K562 (cell line): ENCODE results near the gene SLC16A4. TPM values are rescaled to one million over a fixed set of nuclear protein-coding genes. Genes with fewer than 3 reads are reported as not detected.

Experiments
- ARID3B ChIP-seq: fragments of 250-450 bp; sonication (Bioruptor Pico); IDR thresholded peaks from 2 replicates; pipeline ENCODE4 v1.4.0; 2020; ENCODE audit warnings: borderline replicate concordance
- C11orf30 ChIP-seq: fragments of 450-650 bp; IDR thresholded peaks from 2 replicates; pipeline ENCODE4 v1.6.1; 2016; ENCODE audit warnings: low read depth, mild to moderate bottlenecking
- CBFA2T3 ChIP-seq: fragments of 450-650 bp; IDR thresholded peaks from 2 replicates; pipeline ENCODE4 v1.6.1; 2017
- CCNT2 ChIP-seq: IDR thresholded peaks from 2 replicates; pipeline ENCODE4 v1.6.1; 2011; ENCODE audit warnings: borderline replicate concordance, low read depth, mild to moderate bottlenecking, moderate library complexity, mixed read lengths, low read length; ENCODE audit not compliant: insufficient read length; ENCODE audit errors: extremely low read depth
- CHCHD3 ChIP-seq: fragments of 250-450 bp; sonication (Bioruptor Pico); IDR thresholded peaks from 2 replicates; pipeline ENCODE4 v2.1.2; 2022; ENCODE audit warnings: mild to moderate bottlenecking
- FOXK2 ChIP-seq, 2 experiments: fragments of 450-650 bp; IDR thresholded peaks in 1 of 2; conservative IDR thresholded peaks in 1 of 2; 2 replicates each; pipeline ENCODE4 v1.6.1; 2016; ENCODE audit warnings: low read depth in 2 of 2, mild to moderate bottlenecking in 1 of 2
- POU5F1 ChIP-seq: fragments of 150-350 bp; IDR thresholded peaks from 2 replicates; pipeline ENCODE4 v1.6.1; 2014; ENCODE audit warnings: borderline replicate concordance, low read length, low read depth, mild to moderate bottlenecking; ENCODE audit not compliant: partially characterized antibody
- PTBP1 ChIP-seq: fragments of 200-400 bp; formaldehyde crosslinking; IDR thresholded peaks from 2 replicates; pipeline ENCODE4 v1.6.1; 2017; ENCODE audit warnings: low read depth, low read length
- SIN3A ChIP-seq, 2 experiments: fragments of 150-350 bp in 1 of 2; IDR thresholded peaks; 2 replicates each; pipeline ENCODE4 v1.6.1; 2011 to 2016; ENCODE audit warnings: borderline replicate concordance in 2 of 2, low read depth in 2 of 2, low read length in 2 of 2, mild to moderate bottlenecking in 2 of 2, moderate library complexity in 2 of 2; ENCODE audit not compliant: control insufficient read depth in 1 of 2
- TEAD4 ChIP-seq, 2 experiments: sonication (generic) in 1 of 2; formaldehyde crosslinking in 1 of 2; IDR thresholded peaks; 2 replicates each; pipeline versions ENCODE4 v1.6.1 to v1.8.0; 2012 to 2022; ENCODE audit warnings: borderline replicate concordance in 1 of 2, inconsistent platforms in 1 of 2, low read length in 1 of 2, mild to moderate bottlenecking in 1 of 2, missing genetic modification reagents in 1 of 2
- TFAP4 ChIP-seq: sonication (generic); formaldehyde crosslinking; IDR thresholded peaks from 2 replicates; pipeline ENCODE4 v1.8.0; 2022; ENCODE audit warnings: missing genetic modification reagents, mild to moderate bottlenecking, moderate library complexity, borderline replicate concordance
- XRCC4 ChIP-seq: IDR thresholded peaks from one replicate; pipeline ENCODE4 v1.6.1; 2011; ENCODE audit not compliant: insufficient read depth, insufficient read length; ENCODE audit errors: extremely low read depth
- ZKSCAN1 ChIP-seq: fragments of 150-350 bp; IDR thresholded peaks from 2 replicates; pipeline ENCODE4 v1.6.1; 2016; ENCODE audit warnings: low read depth, low read length
- ZNF12 ChIP-seq: sonication (generic); formaldehyde crosslinking; IDR thresholded peaks from 2 replicates; pipeline ENCODE4 v1.4.0; 2020; ENCODE audit warnings: mild to moderate bottlenecking, missing genetic modification reagents
- ZNF24 ChIP-seq: fragments of 450-650 bp; IDR thresholded peaks from 2 replicates; pipeline ENCODE4 v1.6.1; 2016
- ZNF274 ChIP-seq: IDR thresholded peaks from 2 replicates; pipeline ENCODE4 v1.6.1; 2011; ENCODE audit warnings: low read depth, mild to moderate bottlenecking, low read length, moderate library complexity, borderline replicate concordance
- ZNF75A ChIP-seq: fragments of 450-650 bp; formaldehyde crosslinking; IDR thresholded peaks from 2 replicates; pipeline ENCODE4 v1.4.0; 2020; ENCODE audit warnings: mild to moderate bottlenecking
- ZNF778 ChIP-seq: fragments of 450-650 bp; formaldehyde crosslinking; IDR thresholded peaks from 2 replicates; pipeline ENCODE4 v1.4.0; 2020; ENCODE audit warnings: mild to moderate bottlenecking, moderate library complexity
- polyA plus RNA-seq, 8 experiments: library from polyadenylated mRNA; depleted of rRNA in 4 of 8; stranded (reverse) in 5 of 8; unstranded in 3 of 8; fragments of >200 nt; fragmentation: Nextera tagmentation in 2 of 8; fragmentation: Illumina TruSeq in 1 of 8; extraction: Ambion mirVana in 2 of 8; extraction: Trizol in 1 of 8; gene quantifications; 2 replicates each; pipeline versions ENCODE4 v1.2.1 to v1.2.3, GENCODE V29; 2011 to 2014; ENCODE audit warnings: inconsistent platforms in 1 of 8, missing spikeins in 1 of 8
- total RNA-seq, 7 experiments: library from RNA; depleted of rRNA in 6 of 7; stranded (reverse); fragments of >200 nt in 6 of 7; fragmentation: Illumina TruSeq in 2 of 7; extraction: Trizol in 2 of 7; gene quantifications; 2 replicates each; pipeline versions ENCODE4 v1.2.1 to v1.2.3, GENCODE V29; 2011 to 2021; ENCODE audit warnings: low replicate concordance in 1 of 7
- TF ChIP-seq, protein P1 (sequence below): IDR thresholded peaks from 2 replicates; pipeline ENCODE4 v1.6.1; 2011; ENCODE audit warnings: borderline replicate concordance, low read depth, mild to moderate bottlenecking, moderate library complexity, low read length; ENCODE audit not compliant: insufficient read depth, poor library complexity, severe bottlenecking

SLC16A4 gene
- total and polyA plus RNA-seq, 9 of the 15 experiments (the other 6 are each of a cell fraction or from before 2014, with no cell fraction given): 0.04 to 0.31 (median 0.18) TPM; not detected in 1

DNA sequence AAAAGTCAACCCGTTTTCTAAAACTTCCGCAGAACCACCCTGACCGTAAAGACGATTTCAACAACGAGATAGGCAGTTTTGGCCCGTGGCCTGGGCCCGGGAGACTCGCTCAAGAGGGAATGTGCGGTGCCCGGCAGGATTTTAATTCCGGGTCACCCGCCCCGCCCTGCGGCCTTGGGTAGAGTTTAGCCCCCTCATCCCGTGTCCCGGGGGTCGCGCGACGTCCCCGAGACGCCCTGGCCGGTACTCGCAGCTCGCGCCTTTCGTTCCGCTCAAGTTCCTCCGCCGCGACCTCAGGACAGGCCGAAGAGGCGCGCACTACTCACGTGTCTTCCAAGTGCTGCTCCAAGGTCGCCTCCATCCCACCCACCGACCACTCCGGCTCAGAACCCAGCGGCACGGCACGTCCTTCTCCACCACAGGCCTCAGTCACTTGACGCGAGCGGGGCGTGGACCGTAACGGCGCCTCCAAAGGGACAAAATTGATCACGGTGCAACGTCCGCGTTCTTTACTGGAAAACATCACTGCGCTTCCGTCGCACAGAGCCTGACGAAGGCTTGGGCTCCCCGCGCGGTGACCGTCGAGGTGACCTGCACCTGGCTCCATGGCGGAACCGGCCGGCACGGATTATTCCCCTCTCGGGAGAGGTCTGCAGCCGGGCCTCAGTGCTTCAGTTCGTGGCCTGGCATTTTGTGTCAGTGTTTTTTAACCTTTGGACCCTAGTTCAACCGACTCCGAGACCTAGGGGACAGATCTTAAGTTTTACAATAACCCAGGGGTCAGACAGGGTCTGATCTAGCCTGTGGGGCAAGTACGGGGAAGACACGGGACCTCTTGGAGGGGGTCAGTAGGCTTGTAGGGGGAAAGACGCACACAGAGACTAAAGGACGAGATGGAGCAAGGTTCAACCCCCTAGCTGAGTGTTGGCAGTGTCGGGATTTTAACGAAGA lies 16.7 kb upstream of the SLC16A4 start, which contains the start of gene LAMTOR5 (continued):
- no peak for TF ChIP-seq XRCC4
- peak in 1 of 2 experiments; percentile 97; a peak in 3 of 4 replicates for TF ChIP-seq SIN3A (IDR thresholded peaks at IDR 0.05; ENCODE audit: borderline replicate concordance in 2 of 2, control insufficient read depth in 1 of 2, low read depth in 2 of 2, low read length in 2 of 2)
- TF ChIP-seq CBFA2T3: 0 out of 2 replicates have a peak, but pooled peaks have one; percentile 11
- peak; percentile 38 for TF ChIP-seq CCNT2
- peak; percentile 77 for TF ChIP-seq ZNF24
- TF ChIP-seq ZNF75A (CRISPR knock-in tag): no peak
- TF ChIP-seq ZKSCAN1: peak; percentile 81
- TF ChIP-seq ARID3B (CRISPR knock-in tag): peak; percentile 81; the same call in 1 of the 2 replicates
- TF ChIP-seq TEAD4 (IDR thresholded peaks at IDR 0.05; ENCODE audit: low read length): no peak; the same call in 1 of the 2 replicates
- peak; percentile 82; the same call in 1 of the 2 replicates for TF ChIP-seq TEAD4 (CRISPR knock-in tag; IDR thresholded peaks at IDR 0.05; ENCODE audit: borderline replicate concordance)
- TF ChIP-seq POU5F1: peak; percentile 99
- TF ChIP-seq, protein P1, sequence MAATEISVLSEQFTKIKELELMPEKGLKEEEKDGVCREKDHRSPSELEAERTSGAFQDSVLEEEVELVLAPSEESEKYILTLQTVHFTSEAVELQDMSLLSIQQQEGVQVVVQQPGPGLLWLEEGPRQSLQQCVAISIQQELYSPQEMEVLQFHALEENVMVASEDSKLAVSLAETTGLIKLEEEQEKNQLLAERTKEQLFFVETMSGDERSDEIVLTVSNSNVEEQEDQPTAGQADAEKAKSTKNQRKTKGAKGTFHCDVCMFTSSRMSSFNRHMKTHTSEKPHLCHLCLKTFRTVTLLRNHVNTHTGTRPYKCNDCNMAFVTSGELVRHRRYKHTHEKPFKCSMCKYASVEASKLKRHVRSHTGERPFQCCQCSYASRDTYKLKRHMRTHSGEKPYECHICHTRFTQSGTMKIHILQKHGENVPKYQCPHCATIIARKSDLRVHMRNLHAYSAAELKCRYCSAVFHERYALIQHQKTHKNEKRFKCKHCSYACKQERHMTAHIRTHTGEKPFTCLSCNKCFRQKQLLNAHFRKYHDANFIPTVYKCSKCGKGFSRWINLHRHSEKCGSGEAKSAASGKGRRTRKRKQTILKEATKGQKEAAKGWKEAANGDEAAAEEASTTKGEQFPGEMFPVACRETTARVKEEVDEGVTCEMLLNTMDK: peak; percentile 25
- TF ChIP-seq ZNF778 (CRISPR knock-in tag): no peak
- no peak for TF ChIP-seq PTBP1
- TF ChIP-seq FOXK2 (conservative IDR thresholded peaks at IDR 0.05 in 1 of 2, IDR thresholded peaks at IDR 0.05 in 1 of 2; ENCODE audit: low read depth in 2 of 2): peak; percentile 95 to 98
- peak; percentile 91 for TF ChIP-seq TFAP4
- no peak for TF ChIP-seq ZNF274
- TF ChIP-seq CHCHD3 (CRISPR knock-in tag): 0 out of 2 replicates have a peak, but pooled peaks have one; percentile 55
- TF ChIP-seq ZNF12 (CRISPR knock-in tag): peak; percentile 79
- TF ChIP-seq C11orf30: peak; percentile 98
